Endothelial cell of umbilical vein (primary cell): Measurements from ENCODE around the gene CD300LF.

ENCODE experiments used
- EZH2 ChIP-seq: IDR thresholded peaks from 2 replicates; pipeline ENCODE4 v1.6.1; 2012; ENCODE audit warnings: borderline replicate concordance, low read depth, mild to moderate bottlenecking, moderate library complexity, low read length, inconsistent platforms; ENCODE audit not compliant: severe bottlenecking
- GATA2 ChIP-seq: IDR thresholded peaks from 2 replicates; pipeline ENCODE4 v1.7.0; 2011; ENCODE audit warnings: low read depth, mild to moderate bottlenecking, moderate library complexity, mixed read lengths, low read length; ENCODE audit not compliant: insufficient read length, insufficient read depth
- JUN ChIP-seq: IDR thresholded peaks from 2 replicates; pipeline ENCODE4 v1.6.1; 2011; ENCODE audit warnings: borderline replicate concordance, low read depth; ENCODE audit not compliant: insufficient read length, insufficient read depth
- POLR2A ChIP-seq: IDR thresholded peaks from 2 replicates; pipeline ENCODE4 v1.6.1; 2012; ENCODE audit warnings: low read depth, mild to moderate bottlenecking, control low read depth, low read length
- POLR2AphosphoS5 ChIP-seq: IDR thresholded peaks from 2 replicates; pipeline ENCODE4 v1.6.1; 2012; ENCODE audit warnings: low read depth, mild to moderate bottlenecking, control low read depth, low read length, moderate library complexity; ENCODE audit not compliant: insufficient read depth
- TF ChIP-seq, protein P1 (sequence below), 2 donors: IDR thresholded peaks; 1 replicate in 1 of 2; 2 replicates in 1 of 2; pipeline ENCODE4 v1.5.1; 2011; ENCODE audit warnings: low read length in 2 of 2, mild to moderate bottlenecking in 2 of 2, moderate library complexity in 2 of 2, control low read depth in 1 of 2, inconsistent platforms in 1 of 2, low read depth in 1 of 2; ENCODE audit not compliant: insufficient read depth in 1 of 2; ENCODE audit errors: extremely low read depth in 1 of 2
- TF ChIP-seq, protein P2 (sequence below): IDR thresholded peaks from 2 replicates; pipeline ENCODE4 v1.6.1; 2011; ENCODE audit not compliant: insufficient read depth, insufficient read length

DNA sequence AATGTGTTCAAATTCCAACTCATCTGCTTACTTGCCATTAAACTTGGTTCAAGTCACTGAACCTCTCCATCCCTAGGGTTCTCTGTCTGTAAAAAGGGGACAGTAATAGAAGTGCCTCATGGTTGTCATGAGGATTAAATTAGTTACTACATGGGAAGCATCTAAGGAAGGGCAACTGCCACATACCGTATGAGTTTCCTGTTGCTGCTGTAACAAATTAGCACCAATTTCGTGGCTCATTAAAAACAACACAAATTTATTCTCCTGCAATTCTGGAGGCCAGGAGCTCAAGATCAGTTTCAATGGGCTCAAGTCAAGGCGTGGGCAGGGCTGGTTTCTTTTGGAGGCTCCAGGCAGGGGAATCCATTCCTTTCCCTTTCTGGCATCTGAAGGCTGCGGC lies 18.6 kb downstream of the CD300LF start:
- TF ChIP-seq, protein P1, sequence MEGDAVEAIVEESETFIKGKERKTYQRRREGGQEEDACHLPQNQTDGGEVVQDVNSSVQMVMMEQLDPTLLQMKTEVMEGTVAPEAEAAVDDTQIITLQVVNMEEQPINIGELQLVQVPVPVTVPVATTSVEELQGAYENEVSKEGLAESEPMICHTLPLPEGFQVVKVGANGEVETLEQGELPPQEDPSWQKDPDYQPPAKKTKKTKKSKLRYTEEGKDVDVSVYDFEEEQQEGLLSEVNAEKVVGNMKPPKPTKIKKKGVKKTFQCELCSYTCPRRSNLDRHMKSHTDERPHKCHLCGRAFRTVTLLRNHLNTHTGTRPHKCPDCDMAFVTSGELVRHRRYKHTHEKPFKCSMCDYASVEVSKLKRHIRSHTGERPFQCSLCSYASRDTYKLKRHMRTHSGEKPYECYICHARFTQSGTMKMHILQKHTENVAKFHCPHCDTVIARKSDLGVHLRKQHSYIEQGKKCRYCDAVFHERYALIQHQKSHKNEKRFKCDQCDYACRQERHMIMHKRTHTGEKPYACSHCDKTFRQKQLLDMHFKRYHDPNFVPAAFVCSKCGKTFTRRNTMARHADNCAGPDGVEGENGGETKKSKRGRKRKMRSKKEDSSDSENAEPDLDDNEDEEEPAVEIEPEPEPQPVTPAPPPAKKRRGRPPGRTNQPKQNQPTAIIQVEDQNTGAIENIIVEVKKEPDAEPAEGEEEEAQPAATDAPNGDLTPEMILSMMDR (IDR thresholded peaks at IDR 0.05; ENCODE audit: extremely low read depth in 1 of 2, insufficient read depth in 1 of 2, low read depth in 1 of 2, low read length in 2 of 2): no peak
- TF ChIP-seq POLR2A (no peak), EZH2 (no peak), JUN (no peak), POLR2AphosphoS5 (no peak), GATA2 (no peak)
- TF ChIP-seq, protein P2, sequence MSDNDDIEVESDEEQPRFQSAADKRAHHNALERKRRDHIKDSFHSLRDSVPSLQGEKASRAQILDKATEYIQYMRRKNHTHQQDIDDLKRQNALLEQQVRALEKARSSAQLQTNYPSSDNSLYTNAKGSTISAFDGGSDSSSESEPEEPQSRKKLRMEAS: no peak
